GM23338 (cell line): ENCODE measurements around the gene HADHB. TPM values are rescaled to one million over a fixed set of nuclear protein-coding genes. Genes with fewer than 3 reads are reported as not detected.
"Not testable (repeated sequence)": the region's sequence is repeated elsewhere in the genome, so short reads cannot be mapped to it uniquely, and the experiment has no call there.

ENCODE experiments used
- ATAC-seq: fragments of 200-7000 bp; cut with Tn5 transposase; 3 replicates; pipeline ENCODE4 v1.9.1; 2020
- DNase-seq: peaks from one replicate; pipeline ENCODE4 v3.0.0-alpha.2; 2015; ENCODE audit warnings: low spot score
- H2AFZ ChIP-seq: fragments of 200-600 bp; sonication (generic); 2 replicates; pipeline ENCODE4 v1.8.0; 2016; ENCODE audit warnings: antibody characterized with exemption, mild to moderate bottlenecking, moderate library complexity
- H3F3A ChIP-seq: fragments of 200-600 bp; sonication (generic); replicated peaks from 2 replicates; pipeline ENCODE4 v1.8.0; 2017; ENCODE audit warnings: antibody characterized with exemption, mixed run types, low read depth
- H3K27ac ChIP-seq: fragments of 200-600 bp; sonication (generic); 2 replicates; pipeline ENCODE4 v1.6.1; 2016; ENCODE audit warnings: low read depth
- H3K27me3 ChIP-seq: fragments of 200-600 bp; sonication (generic); 2 replicates; pipeline ENCODE4 v1.8.0; 2016; ENCODE audit warnings: mild to moderate bottlenecking, mixed run types, moderate library complexity; ENCODE audit not compliant: insufficient read depth
- H3K36me3 ChIP-seq: fragments of 200-600 bp; sonication (generic); 2 replicates; pipeline ENCODE4 v1.8.0; 2016; ENCODE audit warnings: mild to moderate bottlenecking; ENCODE audit not compliant: insufficient read depth
- H3K4me1 ChIP-seq: fragments of 200-600 bp; sonication (generic); 2 replicates; pipeline ENCODE4 v1.8.0; 2016; ENCODE audit warnings: mild to moderate bottlenecking, moderate library complexity; ENCODE audit not compliant: insufficient read depth
- H3K4me2 ChIP-seq: fragments of 200-600 bp; sonication (generic); 2 replicates; pipeline ENCODE4 v1.7.1; 2017; ENCODE audit warnings: mixed run types
- H3K4me3 ChIP-seq: fragments of 200-600 bp; sonication (generic); 2 replicates; pipeline ENCODE4 v1.6.1; 2016; ENCODE audit warnings: mixed run types
- H3K79me2 ChIP-seq: fragments of 200-600 bp; sonication (generic); replicated peaks from 2 replicates; pipeline ENCODE4 v1.8.0; 2017; ENCODE audit warnings: mild to moderate bottlenecking; ENCODE audit not compliant: insufficient read depth
- H3K9me2 ChIP-seq: fragments of 200-600 bp; sonication (generic); 2 replicates; pipeline ENCODE4 v1.8.0; 2017; ENCODE audit not compliant: insufficient read depth
- H4K20me1 ChIP-seq: fragments of 200-600 bp; sonication (generic); replicated peaks from 2 replicates; pipeline ENCODE4 v1.8.0; 2017; ENCODE audit warnings: mild to moderate bottlenecking; ENCODE audit not compliant: insufficient read depth
- H3K27ac Mint-ChIP-seq: 2 replicates; pipeline ENCODE4 v1.8.0; 2020; ENCODE audit warnings: inconsistent platforms, mild to moderate bottlenecking, moderate library complexity, mixed read lengths
- H3K27me3 Mint-ChIP-seq: 3 replicates; pipeline ENCODE4 v1.8.0; 2022; ENCODE audit warnings: low read depth, mild to moderate bottlenecking, moderate library complexity, mixed read lengths, inconsistent platforms; ENCODE audit not compliant: insufficient read depth, poor library complexity
- H3K36me3 Mint-ChIP-seq: 3 replicates; pipeline ENCODE4 v1.8.0; 2021; ENCODE audit warnings: low read depth, mild to moderate bottlenecking, inconsistent platforms, moderate library complexity, mixed read lengths
- H3K4me1 Mint-ChIP-seq: 3 replicates; pipeline ENCODE4 v1.8.0; 2020; ENCODE audit warnings: mild to moderate bottlenecking, inconsistent platforms, mixed read lengths
- H3K4me3 Mint-ChIP-seq: 3 replicates; pipeline ENCODE4 v1.8.0; 2021; ENCODE audit warnings: moderate library complexity, mild to moderate bottlenecking, inconsistent platforms, mixed read lengths
- H3K9me3 Mint-ChIP-seq: 3 replicates; pipeline ENCODE4 v1.8.0; 2020; ENCODE audit warnings: moderate library complexity, mild to moderate bottlenecking, inconsistent platforms, mixed read lengths
- CREB1 ChIP-seq: fragments of 250-450 bp; sonication (Bioruptor Pico); IDR thresholded peaks from 2 replicates; pipeline ENCODE4 v1.5.0; 2020; ENCODE audit warnings: low read depth, mild to moderate bottlenecking, moderate library complexity
- JUNB ChIP-seq: IDR thresholded peaks from one replicate; pipeline ENCODE4 v1.6.1; 2016; ENCODE audit warnings: antibody characterized with exemption; ENCODE audit not compliant: unreplicated experiment
- STAT1 ChIP-seq: IDR thresholded peaks from one replicate; pipeline ENCODE4 v1.6.1; 2016; ENCODE audit warnings: antibody characterized with exemption; ENCODE audit not compliant: unreplicated experiment
- ZNF462 ChIP-seq: fragments of 250-450 bp; sonication (Bioruptor Pico); IDR thresholded peaks from 2 replicates; pipeline ENCODE4 v1.5.0; 2020; ENCODE audit warnings: mild to moderate bottlenecking, moderate library complexity
- polyA plus RNA-seq: library from polyadenylated mRNA; unstranded; fragments of >200 nt; fragmentation: Nextera tagmentation; extraction: Ambion mirVana; gene quantifications from 2 replicates; pipeline ENCODE4 v1.2.1, GENCODE V29; 2016
- total RNA-seq: library from RNA; depleted of rRNA; stranded (reverse); fragments of >200 nt; shearing (Covaris generic); gene quantifications from 2 replicates; pipeline ENCODE4 v1.2.3, GENCODE V29; 2014

HADHB gene
- total and polyA plus RNA-seq, 2 experiments from 2014 or later, result 41.1 to 43.4 TPM

GRCh38 chr2:26302846-26303245 is 58.1 kb downstream of the HADHB start (continued):
- no peak for TF ChIP-seq ZNF462 (CRISPR knock-in tag)
- TF ChIP-seq CREB1 (CRISPR knock-in tag), result no peak
- no peak for TF ChIP-seq JUNB

GRCh38 chr2:26305094-26305493 is 60.4 kb downstream of the HADHB start:
- H3K9me2 ChIP-seq, H3K4me1 Mint-ChIP-seq, H3K9me3 Mint-ChIP-seq, H3K4me2 ChIP-seq, H3K4me3 Mint-ChIP-seq, H3K36me3 ChIP-seq, DNase-seq, ATAC-seq, H3K27ac ChIP-seq, H3K79me2 ChIP-seq, H2AFZ ChIP-seq, H3K36me3 Mint-ChIP-seq, H4K20me1 ChIP-seq, H3K27ac Mint-ChIP-seq, H3K27me3 ChIP-seq, H3K27me3 Mint-ChIP-seq, H3F3A ChIP-seq, H3K4me3 ChIP-seq: not testable (repeated sequence)
- H3K4me1 ChIP-seq, result peaks cover 19% of the 10 kb centered on the region

GRCh38 chr2:26305540-26305939 is 60.8 kb downstream of the HADHB start:
- TF ChIP-seq JUNB, result no peak
- no peak for TF ChIP-seq STAT1
- H3K27me3 ChIP-seq, result no peaks in the 10 kb centered on the region
- no peaks in the 10 kb centered on the region for H3K36me3 ChIP-seq
- no peaks in the 10 kb centered on the region for H3K79me2 ChIP-seq
- no peak overlapping the region for H3K4me2 ChIP-seq
- Mint-ChIP-seq H3K36me3 (peaks cover 5% of the 10 kb centered on the region; the same call in 1 of the 3 replicates), H3K9me3 (no peaks in the 10 kb centered on the region), H3K4me3 (no peak overlapping the region), H3K27ac (no peak overlapping the region), H3K4me1 (peaks cover 10% of the 10 kb centered on the region), H3K27me3 (no peaks in the 10 kb centered on the region)
- H3F3A ChIP-seq, result no peaks in the 10 kb centered on the region
- peaks cover 14% of the 10 kb centered on the region for H3K4me1 ChIP-seq
- DNase-seq (no peak), ATAC-seq (peak; percentile 62)
- no peak overlapping the region for H3K4me3 ChIP-seq
- H3K27ac ChIP-seq, result no peak overlapping the region
- H2AFZ ChIP-seq, result no peak overlapping the region
- H4K20me1 ChIP-seq, result no peaks in the 10 kb centered on the region
- H3K9me2 ChIP-seq, result no peaks in the 10 kb centered on the region
